Stimulated activated CD4-positive, alpha-beta T cell treated with anti-CD3 and anti-CD28 coated beads, Interleukin-12 subunit alpha, Interleukin-12 subunit beta, amount 100 ng/mL, for 24 hours (primary cell): Measurements from ENCODE around the gene GNB3.
A peak's percentile ranks its signal among the peaks of the same experiment; 100 is the strongest.
"Not testable (repeated sequence)": the region's sequence is repeated elsewhere in the genome, so short reads cannot be mapped to it uniquely, and the experiment has no call there.

Experiments
- DNase-seq, 2 experiments: peaks; one replicate each; pipeline ENCODE4 v3.0.0-alpha.2; 2020; ENCODE audit warnings: low read depth in 2 of 2

Gene GNB3

DNA sequence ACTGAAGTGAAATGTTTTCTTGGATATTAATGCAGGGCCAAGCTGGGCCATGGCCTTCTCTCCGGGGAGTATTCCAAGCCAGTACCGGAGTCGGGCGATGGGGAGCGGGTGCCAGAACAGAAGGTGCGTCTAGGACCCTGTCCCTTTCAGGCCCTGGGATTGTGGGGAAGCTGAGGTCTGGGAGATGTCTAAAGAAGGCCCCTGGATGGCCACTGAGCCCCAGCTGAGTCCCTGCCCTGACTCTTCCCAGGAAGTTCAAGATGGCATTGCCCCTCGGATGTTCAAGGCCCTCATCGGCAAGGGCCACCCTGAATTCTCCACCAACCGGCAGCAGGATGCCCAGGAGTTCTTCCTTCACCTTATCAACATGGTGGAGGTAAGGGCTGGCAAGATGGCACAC is 19.4 kb downstream of the GNB3 start:
- DNase-seq, result no peak

DNA sequence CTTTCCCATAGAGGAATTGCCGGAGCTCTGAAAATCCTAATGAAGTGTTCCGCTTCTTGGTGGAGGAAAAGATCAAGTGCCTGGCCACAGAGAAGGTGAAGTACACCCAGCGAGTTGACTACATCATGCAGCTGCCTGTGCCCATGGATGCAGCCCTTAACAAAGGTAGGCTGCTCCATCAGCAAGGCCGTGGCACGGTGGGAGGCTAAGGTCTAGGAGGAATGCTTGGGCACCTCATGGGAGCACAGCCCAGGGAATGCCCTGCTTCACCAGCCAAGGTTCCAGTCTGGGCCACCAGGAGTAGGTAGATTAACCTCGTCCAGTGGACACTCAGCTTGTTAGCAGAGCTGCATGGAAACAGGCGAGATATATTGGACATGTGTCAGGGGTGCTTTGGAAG is 20.2 kb downstream of the GNB3 start:
- DNase-seq, result no peak

DNA sequence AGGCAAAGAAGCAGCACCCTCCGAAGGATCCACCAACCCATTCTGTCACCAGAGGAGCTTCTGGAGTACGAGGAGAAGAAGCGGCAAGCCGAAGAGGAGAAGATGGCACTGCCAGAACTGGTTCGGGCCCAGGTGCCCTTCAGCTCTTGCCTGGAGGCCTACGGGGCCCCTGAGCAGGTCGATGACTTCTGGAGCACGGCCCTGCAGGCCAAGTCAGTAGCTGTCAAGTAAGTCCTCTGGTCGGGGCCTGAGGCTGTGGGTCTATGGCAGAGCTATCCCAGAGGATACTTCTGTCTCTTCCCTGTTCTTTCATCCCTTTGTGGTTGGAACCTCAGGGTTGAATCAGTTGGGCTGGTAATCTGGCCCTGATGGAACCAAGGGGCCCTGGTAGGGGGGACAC is 20.7 kb downstream of the GNB3 start:
- no peak for DNase-seq

DNA sequence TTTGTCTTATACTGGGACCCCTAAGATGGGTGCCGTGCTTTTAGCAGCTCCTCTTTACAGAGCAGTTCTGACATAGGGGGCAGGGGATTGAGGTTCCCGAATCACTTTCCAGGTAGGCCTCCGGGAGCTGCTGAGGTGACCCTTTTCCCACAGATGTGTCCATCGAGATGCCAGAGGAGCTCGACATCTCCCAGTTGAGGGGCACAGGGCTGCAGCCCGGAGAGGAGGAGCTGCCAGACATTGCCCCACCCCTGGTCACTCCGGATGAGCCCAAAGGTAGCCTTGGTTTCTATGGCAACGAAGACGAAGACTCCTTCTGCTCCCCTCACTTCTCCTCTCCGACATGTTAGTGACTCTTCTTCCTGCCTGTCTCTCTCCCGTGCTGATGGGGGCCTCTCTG is 22.3 kb downstream of the GNB3 start:
- no peak for DNase-seq

DNA sequence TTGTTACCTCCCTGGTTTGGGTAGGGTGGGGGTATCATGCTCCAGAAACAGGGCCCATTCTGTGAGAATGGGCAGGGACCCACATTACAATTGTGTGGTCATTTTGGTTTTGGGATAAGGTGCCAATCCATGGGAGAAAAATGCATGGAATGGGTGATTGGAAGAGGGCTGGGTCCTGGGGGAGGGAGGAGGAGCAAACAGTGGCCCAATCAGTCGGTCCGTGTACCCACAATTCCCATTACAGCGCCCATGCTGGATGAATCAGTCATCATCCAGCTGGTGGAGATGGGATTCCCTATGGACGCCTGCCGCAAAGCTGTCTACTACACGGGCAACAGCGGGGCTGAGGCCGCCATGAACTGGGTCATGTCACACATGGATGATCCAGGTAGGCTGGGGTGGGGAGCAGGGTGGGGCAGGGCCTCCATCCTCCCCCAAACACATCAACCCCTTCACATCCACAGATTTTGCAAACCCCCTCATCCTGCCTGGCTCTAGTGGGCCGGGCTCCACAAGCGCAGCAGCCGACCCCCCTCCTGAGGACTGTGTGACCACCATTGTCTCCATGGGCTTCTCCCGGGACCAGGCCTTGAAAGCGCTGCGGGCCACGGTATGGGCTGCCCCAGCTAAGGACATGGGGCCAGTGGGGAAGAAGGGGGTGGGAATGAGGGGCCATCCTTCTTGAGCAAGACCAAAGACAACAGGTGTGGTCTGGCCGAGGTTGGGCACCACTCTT is 23.0 kb downstream of the GNB3 start:
- no peak for DNase-seq

DNA sequence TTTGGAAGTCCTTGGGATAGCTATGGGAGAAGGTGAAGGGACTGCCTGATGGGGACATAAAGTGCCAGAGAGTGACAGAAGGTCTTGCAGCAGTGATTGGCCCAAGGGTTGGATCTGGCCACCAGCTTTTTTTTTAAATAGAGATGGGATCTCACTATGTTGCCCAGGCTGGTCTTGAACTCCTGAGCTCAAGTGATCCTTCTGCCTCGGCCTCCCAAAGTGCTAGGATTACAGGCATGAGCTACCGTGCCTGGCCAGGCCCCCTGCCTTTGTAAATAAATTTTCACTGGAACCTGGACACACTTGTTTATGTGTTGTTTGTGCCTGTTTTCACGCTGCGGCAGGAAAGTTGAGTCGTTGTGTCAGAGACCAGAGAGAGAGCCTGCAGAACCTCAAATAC is 24.6 kb downstream of the GNB3 start:
- not testable (repeated sequence) for DNase-seq

DNA sequence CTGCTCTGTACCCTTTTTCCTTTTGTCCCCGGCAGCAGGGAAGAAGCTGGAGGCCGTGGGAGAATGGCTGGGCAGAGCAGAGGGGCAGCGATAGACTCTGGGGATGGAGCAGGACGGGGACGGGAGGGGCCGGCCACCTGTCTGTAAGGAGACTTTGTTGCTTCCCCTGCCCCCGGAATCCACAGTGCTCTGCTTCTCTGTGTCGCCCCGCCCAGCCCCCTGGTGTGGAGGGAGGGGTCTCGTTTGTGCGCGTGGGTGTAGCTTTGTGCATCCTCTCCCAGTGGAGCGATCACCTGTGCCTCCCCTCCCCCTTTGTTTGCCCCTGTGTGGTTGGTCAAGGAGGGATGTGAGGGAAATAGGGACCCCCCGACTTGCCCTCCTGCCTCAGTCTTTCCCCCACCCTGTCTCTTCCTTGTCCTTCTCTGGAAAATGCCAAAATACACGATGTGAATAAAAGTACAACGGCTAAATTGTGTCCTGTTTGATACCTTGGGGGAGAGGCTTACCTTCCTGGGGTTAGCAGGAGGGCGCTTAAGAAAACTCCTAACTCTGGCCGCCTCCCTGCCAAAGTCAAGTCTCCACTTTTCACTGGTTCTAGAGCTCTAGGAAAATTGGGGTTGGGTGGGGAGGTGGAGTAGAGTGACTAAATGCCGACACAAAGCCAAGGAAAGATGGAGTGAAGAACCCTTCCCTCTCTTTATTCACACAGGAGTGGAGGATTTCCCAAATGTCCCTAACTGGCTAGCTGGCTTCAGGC is 25.6 kb downstream of the GNB3 start:
- no peak for DNase-seq

DNA sequence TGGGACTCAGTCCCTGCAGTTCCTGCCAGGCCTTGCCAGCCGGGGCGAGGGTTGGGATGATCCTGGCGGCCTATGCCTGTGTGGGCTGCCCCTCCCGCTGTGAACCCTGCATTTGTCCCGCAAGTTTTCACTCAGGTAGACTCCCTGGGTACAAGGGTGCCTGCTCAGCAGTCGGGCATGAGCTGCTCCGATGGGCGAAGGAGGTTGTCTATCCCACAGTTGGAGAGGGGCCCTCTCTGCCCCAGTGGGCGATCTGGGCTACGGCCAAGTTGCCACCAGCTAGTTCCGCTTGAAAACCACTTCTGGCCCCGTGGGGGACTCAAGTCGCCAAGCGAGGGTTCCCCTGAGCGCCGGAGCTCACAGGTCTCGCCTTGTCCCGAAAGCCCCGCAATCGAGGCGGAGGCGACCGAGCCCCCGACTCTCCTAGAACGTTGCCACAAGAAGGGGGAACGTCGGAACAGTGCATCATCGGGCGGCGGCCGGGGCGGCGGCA is 26.2 kb downstream of the GNB3 start:
- no peak for DNase-seq

DNA sequence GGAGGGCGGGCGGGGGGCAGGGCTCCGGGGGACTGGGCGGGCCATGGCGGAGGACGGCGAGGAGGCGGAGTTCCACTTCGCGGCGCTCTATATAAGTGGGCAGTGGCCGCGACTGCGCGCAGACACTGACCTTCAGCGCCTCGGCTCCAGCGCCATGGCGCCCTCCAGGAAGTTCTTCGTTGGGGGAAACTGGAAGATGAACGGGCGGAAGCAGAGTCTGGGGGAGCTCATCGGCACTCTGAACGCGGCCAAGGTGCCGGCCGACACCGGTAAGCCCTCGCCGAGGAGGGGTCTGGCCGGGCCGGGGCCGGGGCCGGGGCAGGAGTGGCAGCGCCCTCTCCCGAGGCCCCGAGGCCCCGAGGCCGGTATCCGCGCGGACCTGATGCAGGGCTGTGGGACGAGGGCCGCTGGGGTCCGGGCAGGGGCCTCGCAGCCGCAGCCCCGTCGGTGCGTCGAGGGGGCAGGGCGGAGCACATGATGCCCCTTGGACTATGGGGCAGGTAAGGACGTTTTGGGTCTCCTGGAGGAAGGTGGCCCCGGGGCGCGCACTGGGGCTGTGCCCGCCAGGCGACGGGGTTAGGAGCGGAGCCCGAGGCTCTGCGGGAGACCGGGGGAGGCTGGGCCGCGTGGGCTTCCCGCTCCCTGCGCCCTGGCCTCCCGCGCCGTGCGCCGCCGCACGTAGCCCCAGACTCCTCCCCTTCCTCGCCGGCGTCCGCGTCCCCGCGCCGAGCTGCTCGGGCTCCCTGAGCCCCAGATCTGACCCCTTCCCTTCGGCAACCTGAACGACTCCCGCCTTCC is 26.9 kb downstream of the GNB3 start, which contains the start of gene TPI1:
Gene TPI1 (plus strand): TSS at position 119 of the 798 bp plus-strand sequence. CDS start 36 bp downstream, at position 155.
- peak; percentile 66 to 73 for DNase-seq

DNA sequence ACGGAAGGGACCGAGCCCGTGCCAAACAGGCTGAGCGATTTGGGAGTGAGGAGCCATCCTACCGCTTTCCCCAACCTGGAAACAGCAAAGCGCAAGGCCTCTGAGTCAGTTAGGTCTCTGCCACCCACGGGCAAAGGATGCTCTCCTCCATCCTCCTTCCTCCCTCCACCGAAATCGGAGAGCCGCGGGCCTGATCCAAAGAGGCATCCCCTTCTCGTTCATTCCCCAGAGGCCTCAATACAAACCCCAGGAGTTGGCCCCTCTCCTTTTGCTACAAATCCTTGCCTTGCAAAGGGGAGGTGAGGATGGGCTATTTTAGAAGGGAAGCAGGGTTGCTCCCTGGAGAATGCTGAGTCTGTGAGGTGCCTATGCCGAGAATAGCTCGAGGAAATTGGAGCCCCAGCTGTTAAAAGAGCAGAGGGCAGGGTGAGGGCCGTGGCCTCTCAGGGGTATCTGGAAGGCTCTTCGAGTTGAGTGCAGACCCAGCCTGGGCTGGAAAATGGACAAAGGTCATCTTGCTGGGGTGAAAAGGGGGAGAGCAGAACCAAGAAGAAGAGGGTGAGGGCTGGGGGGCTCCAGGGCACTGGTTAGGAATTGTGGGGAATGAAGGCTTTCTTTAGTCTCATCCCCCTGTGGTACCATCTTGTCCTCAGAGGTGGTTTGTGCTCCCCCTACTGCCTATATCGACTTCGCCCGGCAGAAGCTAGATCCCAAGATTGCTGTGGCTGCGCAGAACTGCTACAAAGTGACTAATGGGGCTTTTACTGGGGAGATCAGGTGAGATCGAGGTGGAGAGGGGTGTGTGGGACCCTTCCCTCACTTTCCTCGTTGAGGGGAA is 27.7 kb downstream of the GNB3 start:
- no peak for DNase-seq

DNA sequence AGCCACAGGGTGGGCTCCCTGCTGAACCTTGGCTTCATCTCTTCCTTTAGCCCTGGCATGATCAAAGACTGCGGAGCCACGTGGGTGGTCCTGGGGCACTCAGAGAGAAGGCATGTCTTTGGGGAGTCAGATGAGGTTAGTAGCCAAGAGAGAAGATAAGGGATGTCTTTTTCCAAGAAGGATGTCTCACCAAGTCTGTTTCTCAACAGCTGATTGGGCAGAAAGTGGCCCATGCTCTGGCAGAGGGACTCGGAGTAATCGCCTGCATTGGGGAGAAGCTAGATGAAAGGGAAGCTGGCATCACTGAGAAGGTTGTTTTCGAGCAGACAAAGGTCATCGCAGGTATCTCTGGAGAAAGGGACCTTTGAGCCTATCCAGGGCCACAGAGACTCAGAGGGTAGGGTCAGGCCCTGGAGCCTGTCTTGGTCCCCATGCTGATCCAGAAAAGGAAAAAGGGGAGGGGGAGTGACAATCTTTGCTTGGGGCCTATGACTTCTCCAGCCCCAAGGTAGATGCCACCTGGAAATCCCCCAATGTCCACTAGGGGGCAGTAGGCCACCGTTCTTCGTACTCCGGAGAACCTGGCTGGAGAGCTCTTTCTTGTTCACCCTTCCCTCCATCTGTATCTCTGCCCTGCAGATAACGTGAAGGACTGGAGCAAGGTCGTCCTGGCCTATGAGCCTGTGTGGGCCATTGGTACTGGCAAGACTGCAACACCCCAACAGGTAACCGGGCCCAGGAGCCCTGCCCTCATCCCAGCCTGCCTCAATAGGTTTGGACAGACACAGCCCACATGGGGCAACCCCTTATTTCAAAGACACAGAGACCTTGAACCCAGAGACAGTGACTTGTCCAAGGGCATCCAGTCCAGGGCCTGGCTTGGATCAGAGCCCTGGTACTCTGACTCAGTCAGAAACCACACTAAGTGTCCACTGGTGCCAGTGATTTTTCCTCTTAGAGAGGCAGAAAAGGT is 28.6 kb downstream of the GNB3 start:
- peak; percentile 60 to 79 for DNase-seq

DNA sequence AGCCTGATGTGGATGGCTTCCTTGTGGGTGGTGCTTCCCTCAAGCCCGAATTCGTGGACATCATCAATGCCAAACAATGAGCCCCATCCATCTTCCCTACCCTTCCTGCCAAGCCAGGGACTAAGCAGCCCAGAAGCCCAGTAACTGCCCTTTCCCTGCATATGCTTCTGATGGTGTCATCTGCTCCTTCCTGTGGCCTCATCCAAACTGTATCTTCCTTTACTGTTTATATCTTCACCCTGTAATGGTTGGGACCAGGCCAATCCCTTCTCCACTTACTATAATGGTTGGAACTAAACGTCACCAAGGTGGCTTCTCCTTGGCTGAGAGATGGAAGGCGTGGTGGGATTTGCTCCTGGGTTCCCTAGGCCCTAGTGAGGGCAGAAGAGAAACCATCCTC is 29.6 kb downstream of the GNB3 start:
- DNase-seq, result not testable (repeated sequence)

DNA sequence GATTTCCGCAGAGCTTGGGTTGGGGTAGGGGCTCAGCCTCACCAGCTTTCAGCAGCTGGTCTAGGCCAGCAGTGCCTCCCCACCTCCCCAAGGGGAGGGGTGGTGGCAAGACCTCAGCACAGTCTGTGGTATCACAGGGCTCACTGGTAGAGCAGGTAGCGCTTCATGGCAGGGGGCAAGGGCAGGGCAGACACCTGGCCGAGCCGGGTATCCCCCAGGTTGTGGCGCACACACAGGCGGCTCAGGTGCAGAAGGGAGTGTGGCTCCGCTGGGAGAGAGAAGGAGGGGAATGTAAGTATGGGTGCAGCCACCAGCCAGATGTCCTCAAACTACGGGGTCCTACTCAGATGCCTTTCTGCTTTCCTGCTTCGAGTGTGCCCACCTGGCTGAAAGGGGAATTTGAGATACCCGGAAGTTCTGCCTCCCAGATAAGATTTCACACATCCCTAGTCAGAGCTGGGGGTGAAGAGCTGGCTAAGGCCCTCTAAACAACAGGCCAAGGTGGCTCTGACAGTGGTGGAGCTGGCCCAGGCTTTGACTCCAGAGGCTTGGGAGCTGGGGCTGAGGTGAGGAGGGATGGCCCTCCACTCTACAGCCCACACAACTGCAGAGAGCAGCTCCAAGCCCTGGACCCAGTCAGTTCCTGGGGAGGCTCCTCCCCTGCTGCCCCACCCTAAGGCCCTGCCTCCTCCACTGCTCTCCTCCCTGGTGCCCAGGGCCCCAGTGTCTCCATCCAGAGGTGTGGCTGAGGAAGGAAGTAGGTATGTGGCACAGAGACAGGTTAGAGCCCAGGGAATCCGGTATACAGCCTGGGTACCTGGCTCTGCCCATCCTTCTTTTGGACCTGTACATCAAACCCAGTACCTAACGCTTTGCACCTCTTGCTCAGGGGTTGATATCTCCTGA is 30.6 kb downstream of the GNB3 start:
- DNase-seq, result peak in 1 of 2 experiments; percentile 43

DNA sequence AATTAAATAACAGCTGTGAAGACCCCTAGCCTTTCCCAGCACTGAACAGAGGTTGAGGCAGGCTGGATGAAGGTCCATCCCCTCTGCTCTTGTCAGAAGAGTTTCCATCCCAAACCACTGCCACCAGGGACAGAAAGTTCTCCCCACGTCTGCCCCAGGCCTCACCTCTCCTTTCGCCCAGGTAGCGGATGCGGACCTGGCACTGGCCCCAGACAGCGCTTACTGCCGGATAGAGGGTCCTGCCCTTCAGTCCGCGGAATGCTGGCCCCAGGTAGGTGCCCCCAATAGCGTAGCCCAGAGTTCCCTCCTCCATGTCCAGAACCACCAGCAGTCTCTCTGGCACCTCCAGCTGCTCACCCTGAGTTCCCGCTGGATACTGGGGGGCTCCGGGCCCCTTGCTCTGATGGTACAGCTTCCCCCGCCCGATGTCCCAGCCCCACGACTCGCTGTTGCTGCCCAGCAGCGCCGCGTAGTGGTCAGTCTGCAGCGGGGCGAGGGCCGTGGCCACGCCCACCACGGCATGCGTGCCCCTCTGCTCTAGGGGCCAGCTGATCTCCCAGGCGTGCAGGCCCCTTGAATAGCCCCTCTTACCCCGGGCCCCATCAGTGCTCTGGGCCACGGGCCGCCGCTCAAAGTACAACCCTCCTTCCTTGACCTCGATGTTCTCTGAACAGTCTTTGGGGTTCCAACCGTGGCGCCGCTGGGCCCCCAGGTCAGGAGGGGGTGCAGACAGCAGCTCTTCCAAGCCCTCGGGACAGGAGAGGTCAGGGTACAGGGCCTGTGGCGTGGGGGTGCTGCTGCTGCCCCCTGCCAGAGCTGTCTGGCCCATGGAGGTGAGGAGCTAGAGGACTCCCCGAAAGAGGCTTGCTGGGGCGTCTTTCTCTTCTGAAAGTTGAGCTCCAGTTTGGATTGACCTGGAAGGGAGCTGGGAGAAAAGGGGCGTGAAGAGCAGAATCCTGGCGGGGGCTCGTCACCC is 31.6 kb downstream of the GNB3 start:
- peak; percentile 67 to 84 for DNase-seq

DNA sequence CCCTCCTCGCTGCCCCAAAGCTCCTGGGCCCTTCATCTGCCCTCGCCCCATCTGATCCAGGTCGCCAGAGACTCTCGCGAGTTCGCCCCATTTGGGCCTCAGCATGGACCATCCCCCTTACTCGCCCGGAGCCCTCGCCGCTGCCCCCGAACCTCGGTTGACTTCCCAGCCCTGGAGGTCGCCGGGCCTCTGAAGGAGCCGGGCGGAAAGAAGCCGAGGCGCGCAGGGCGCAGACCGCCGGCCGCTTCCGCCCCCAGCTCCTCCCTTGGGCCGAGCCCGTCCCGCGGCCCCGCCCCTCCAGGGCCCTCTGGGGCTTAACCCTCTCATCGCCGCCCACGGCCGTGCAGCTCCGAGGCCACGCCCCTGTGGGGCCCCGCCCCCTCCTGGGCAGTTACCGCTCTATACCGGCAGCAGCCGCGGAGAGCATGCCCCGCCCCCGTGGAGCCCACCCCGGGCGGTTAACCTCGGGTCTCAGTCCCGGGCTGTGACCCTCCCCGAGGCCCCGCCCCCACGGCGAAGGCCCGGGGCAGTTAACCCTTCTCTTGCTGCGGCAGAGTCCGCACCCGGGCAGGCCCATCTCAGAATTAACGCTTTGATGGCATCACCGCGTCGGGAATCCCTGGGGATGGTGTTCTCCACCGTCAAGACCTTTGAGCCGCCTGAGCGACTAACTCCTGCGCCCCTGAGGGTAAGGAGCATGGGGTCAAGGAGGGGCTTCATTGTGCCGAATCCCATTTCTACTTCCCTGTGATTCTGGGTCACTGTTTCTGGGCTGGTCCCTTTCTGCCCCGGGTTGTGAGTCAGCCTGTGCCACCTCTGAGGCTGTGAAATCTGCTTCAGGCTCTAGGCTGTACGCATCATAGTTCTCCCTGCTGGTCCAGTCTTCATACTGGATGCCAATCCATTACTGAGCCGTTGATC is 32.6 kb downstream of the GNB3 start, which contains the start of gene SPSB2:
Gene SPSB2 (minus strand): TSS at position 210 of the 921 bp plus-strand sequence. CDS start 402 bp downstream, outside the sequence.
- DNase-seq, result peak; percentile 95 to 99

DNA sequence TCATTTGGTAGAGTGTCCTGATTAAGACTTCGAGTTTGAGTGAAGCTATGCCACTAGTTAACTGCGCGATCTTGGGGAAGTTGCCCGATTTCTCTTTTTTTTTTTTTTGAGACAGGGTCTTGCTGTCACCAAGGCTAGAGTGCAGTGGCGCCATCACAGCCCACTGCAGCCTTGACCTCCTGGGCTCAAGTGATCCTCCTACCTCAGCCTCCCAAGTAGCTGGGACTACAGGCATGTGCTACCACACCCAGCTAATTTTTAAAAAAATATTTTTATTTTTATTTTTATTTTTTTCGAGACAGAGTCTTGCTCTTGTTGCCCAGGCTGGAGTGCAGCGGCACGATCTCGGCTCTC is 33.3 kb downstream of the GNB3 start:
- not testable (repeated sequence) for DNase-seq

DNA sequence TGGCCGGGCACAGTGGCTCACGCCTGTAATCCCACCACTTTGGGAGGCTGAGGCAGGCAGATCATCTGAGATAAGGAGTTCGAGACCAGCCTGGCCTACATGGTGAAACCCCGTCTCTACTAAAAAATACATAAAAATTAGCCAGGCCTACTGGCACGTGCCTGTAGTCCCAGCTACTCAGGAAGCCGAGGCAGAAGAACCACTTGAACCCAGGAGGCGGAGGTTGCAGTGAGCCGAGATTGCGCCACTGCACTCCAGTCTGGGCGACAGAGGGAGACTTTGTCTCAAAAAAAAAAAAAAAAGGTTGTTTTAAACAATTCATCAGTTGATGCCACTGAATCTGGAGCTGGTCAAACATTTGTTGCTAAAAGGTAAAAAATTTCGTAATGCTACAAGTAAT is 39.1 kb downstream of the GNB3 start:
- DNase-seq, result not testable (repeated sequence)
